Erythroblast (primary cell): ENCODE measurements around the gene TTC16.

Experiments used
- GATA1 ChIP-seq: IDR thresholded peaks from 2 replicates; pipeline ENCODE4 v1.6.1; 2011; ENCODE audit warnings: low read depth, mild to moderate bottlenecking, control low read depth, low read length, moderate library complexity
- POLR2A ChIP-seq: IDR thresholded peaks from 2 replicates; pipeline ENCODE4 v1.6.1; 2011; ENCODE audit warnings: mild to moderate bottlenecking, low read length

GRCh38 chr9:127751269-127752054 lies 35.6 kb downstream of the TTC16 start:
- TF ChIP-seq POLR2A, result no peak
- no peak for TF ChIP-seq GATA1
